Panc1 (cell line): ENCODE data around the gene DLG4. TPM values are rescaled to one million over a fixed set of nuclear protein-coding genes. Genes with fewer than 3 reads are reported as not detected.
"Not testable (repeated sequence)": the region's sequence is repeated elsewhere in the genome, so short reads cannot be mapped to it uniquely, and the experiment has no call there.

ENCODE experiments used
- ATAC-seq: fragments of 200-7000 bp; cut with Tn5 transposase; 2 replicates; pipeline ENCODE4 v1.9.1; 2020; ENCODE audit warnings: mild to moderate bottlenecking, moderate library complexity
- BruUV-seq: library from RNA; stranded (reverse); fragments of 400-500 nt; replicated peaks from 2 replicates; lab custom pipeline; 2021; lab: Mats Ljungman, UMichigan
- CTCF ChIA-PET: fragments of 300-600 bp; sonication (Branson Sonifier 250); formaldehyde crosslinking; loops from one replicate; lab custom pipeline; 2022; ENCODE audit warnings: antibody characterized with exemption; lab: Charles Lee
- POLR2A ChIA-PET: fragments of 300-600 bp; sonication (Branson Sonifier 250); formaldehyde crosslinking; loops from one replicate; lab custom pipeline; 2022; ENCODE audit warnings: antibody characterized with exemption; lab: Charles Lee
- DNase-seq: peaks from one replicate; pipeline ENCODE4 v3.0.0-alpha.2; 2010; ENCODE audit warnings: low read depth, low spot score
- H3K27ac ChIP-seq: 2 replicates; pipeline ENCODE4 v1.5.1; 2011; ENCODE audit warnings: mild to moderate bottlenecking, low read length, inconsistent platforms
- H3K27me3 ChIP-seq: fragments of 200-500 bp; sonication (Bioruptor generic); 2 replicates; pipeline ENCODE4 v1.6.0; 2014; ENCODE audit warnings: low read length, inconsistent platforms; ENCODE audit not compliant: control insufficient read depth, insufficient read depth
- H3K36me3 ChIP-seq: fragments of 200-500 bp; sonication (Bioruptor generic); 2 replicates; pipeline ENCODE4 v1.5.1; 2014; ENCODE audit warnings: inconsistent platforms, mild to moderate bottlenecking, low read length, moderate library complexity; ENCODE audit not compliant: control insufficient read depth, insufficient read depth
- H3K4me1 ChIP-seq: 2 replicates; pipeline ENCODE4 v1.5.1; 2011; ENCODE audit warnings: inconsistent platforms, mild to moderate bottlenecking, low read length, moderate library complexity; ENCODE audit not compliant: control insufficient read depth, insufficient read depth
- H3K4me3 ChIP-seq, 2 experiments: 2 replicates each; pipeline ENCODE4 v1.5.1; 2011 to 2012; ENCODE audit warnings: low read depth in 2 of 2, low read length in 2 of 2, mild to moderate bottlenecking in 2 of 2, inconsistent platforms in 1 of 2, moderate library complexity in 1 of 2
- H3K9me3 ChIP-seq: fragments of 200-500 bp; sonication (Bioruptor generic); 2 replicates; pipeline ENCODE4 v1.5.1; 2014; ENCODE audit warnings: low read depth, mild to moderate bottlenecking, inconsistent platforms, low read length, moderate library complexity; ENCODE audit not compliant: control insufficient read depth, insufficient read depth
- CTCF ChIP-seq: fragments of 450-650 bp; IDR thresholded peaks from 2 replicates; pipeline ENCODE4 v1.5.1; 2017; ENCODE audit warnings: mild to moderate bottlenecking
- POLR2AphosphoS5 ChIP-seq: IDR thresholded peaks from 2 replicates; pipeline ENCODE4 v1.6.1; 2012; ENCODE audit warnings: mild to moderate bottlenecking, low read depth, low read length, moderate library complexity
- REST ChIP-seq, 2 experiments: IDR thresholded peaks; 2 replicates each; pipeline ENCODE4 v1.6.1; 2011 to 2012; ENCODE audit warnings: low read depth in 2 of 2, control low read depth in 1 of 2, low read length in 1 of 2, mild to moderate bottlenecking in 1 of 2, moderate library complexity in 1 of 2; ENCODE audit not compliant: insufficient read depth in 1 of 2
- SIN3A ChIP-seq: IDR thresholded peaks from 2 replicates; pipeline ENCODE4 v1.6.1; 2012; ENCODE audit warnings: low read depth, mild to moderate bottlenecking, low read length, moderate library complexity, borderline replicate concordance; ENCODE audit not compliant: insufficient read depth
- TCF7L2 ChIP-seq: IDR thresholded peaks from 2 replicates; pipeline ENCODE4 v1.6.1; 2011; ENCODE audit warnings: mild to moderate bottlenecking, low read depth, low read length, inconsistent platforms
- in situ Hi-C: cut with HindIII; loops from 2 replicates; pipeline ENCODE4 v1.10.0; 2016; ENCODE audit warnings: low sequenced_read_pairs, low pct_unique_long_range_greater_than_20kb
- intact Hi-C: fragments of 100-400 bp; cut with micrococcal nuclease; formaldehyde crosslinking; loops from one replicate; pipeline ENCODE4 v1.10.0; 2022; ENCODE audit not compliant: unreplicated experiment
- total RNA-seq: library from RNA; stranded (reverse); gene quantifications from one replicate; pipeline ENCODE4 v1.2.1, GENCODE V29; 2021; ENCODE audit not compliant: unreplicated experiment

Gene DLG4
- total RNA-seq, 1 experiment from 2014 or later = 32.4 TPM

GRCh38 chr17:7173687-7174602 lies 45.7 kb downstream of the DLG4 start:
- in situ Hi-C loops = no loop called here
- H3K4me1 ChIP-seq = peaks cover 9% of the 10 kb centered on the region; the same call in 1 of the 2 replicates
- H3K4me3 ChIP-seq = no peak overlapping the region
- no peaks in the 10 kb centered on the region for H3K9me3 ChIP-seq
- TF ChIP-seq SIN3A (no peak), TCF7L2 (no peak), REST (IDR thresholded peaks at IDR 0.05; ENCODE audit: insufficient read depth in 1 of 2, low read depth in 2 of 2, low read length in 1 of 2) (no peak), CTCF (no peak), POLR2AphosphoS5 (no peak)
- ChIA-PET CTCF (interaction anchor here (0.5 kb wide), 1 partner anchor 203 kb away, joined by 10 read pairs; no protein-coding TSS in a partner anchor), POLR2A (interaction anchor here (0.6 kb wide), 1 partner anchor 61 kb away, joined by 5 read pairs; the partner anchor contains the start of gene DVL2)
- no peak for ATAC-seq
- BruUV-seq = no TSS peak
- H3K27me3 ChIP-seq = no peaks in the 10 kb centered on the region
- no peaks in the 10 kb centered on the region for H3K36me3 ChIP-seq
- intact Hi-C loops = no loop called here
- no peak for DNase-seq
- H3K27ac ChIP-seq = no peak overlapping the region

GRCh38 chr17:7172522-7173191 lies 47.0 kb downstream of the DLG4 start:
- CTCF ChIA-PET, ATAC-seq, H3K4me3 ChIP-seq, in situ Hi-C loops, BruUV-seq, H3K27ac ChIP-seq, H3K27me3 ChIP-seq, H3K9me3 ChIP-seq, H3K36me3 ChIP-seq, intact Hi-C loops, DNase-seq, H3K4me1 ChIP-seq: not testable (repeated sequence)
- POLR2A ChIA-PET = interaction anchor here (0.6 kb wide), 1 partner anchor 61 kb away, joined by 9 read pairs; no protein-coding TSS in a partner anchor

GRCh38 chr17:7169565-7169908 lies 50.1 kb downstream of the DLG4 start:
- H3K4me1 ChIP-seq, H3K36me3 ChIP-seq, DNase-seq, H3K9me3 ChIP-seq, BruUV-seq, ATAC-seq, H3K27me3 ChIP-seq, CTCF ChIA-PET, H3K4me3 ChIP-seq, in situ Hi-C loops, H3K27ac ChIP-seq: not testable (repeated sequence)
- intact Hi-C loops = loop anchor here (10.0 kb wide), 1 partner anchor 125 kb away; the partner anchor contains the start of gene SLC16A11
- POLR2A ChIA-PET = interaction anchor here (0.7 kb wide), 1 partner anchor 17 kb away, joined by 8 read pairs; no protein-coding TSS in a partner anchor

- CTCF ChIA-PET, H3K4me1 ChIP-seq, ATAC-seq, DNase-seq, H3K27me3 ChIP-seq, BruUV-seq, in situ Hi-C loops, H3K27ac ChIP-seq, H3K36me3 ChIP-seq, H3K9me3 ChIP-seq, H3K4me3 ChIP-seq: not testable (repeated sequence)
- intact Hi-C loops = loop anchor here (10.0 kb wide), 1 partner anchor 124 kb away; the partner anchor contains the start of gene SLC16A11
- POLR2A ChIA-PET = interaction anchor here (0.7 kb wide), 1 partner anchor 17 kb away, joined by 8 read pairs; no protein-coding TSS in a partner anchor
Observed at GRCh38 chr17:7168841-7169564, 50.6 kb downstream of the DLG4 start.
